ENCODE results near the gene TCAIM. TPM values are rescaled to one million over a fixed set of nuclear protein-coding genes. Genes with fewer than 3 reads are reported as not detected.
"Not testable (repeated sequence)": the region's sequence is repeated elsewhere in the genome, so short reads cannot be mapped to it uniquely, and the experiment has no call there.

TCAIM gene
- total RNA-seq, 1 donor from 2014 or later = 12.9 TPM

DNA sequence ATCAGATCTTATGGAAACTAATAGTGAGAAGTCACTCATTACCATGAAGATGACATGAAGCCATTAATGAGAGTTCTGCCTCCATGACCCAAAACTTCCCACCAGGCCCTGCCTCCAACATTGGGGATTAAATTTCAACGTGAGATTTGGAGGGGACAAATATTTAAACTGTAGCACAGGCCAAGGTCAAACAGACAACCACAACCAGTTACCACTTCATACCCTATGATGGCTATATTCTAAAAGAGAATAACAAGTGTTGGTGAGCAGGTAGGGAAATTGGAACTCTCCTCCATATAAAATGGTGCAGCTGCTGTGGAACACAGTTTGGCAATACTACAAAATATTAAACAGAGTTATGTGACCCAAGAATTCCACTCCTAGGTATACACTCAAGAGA, 36.9 kb downstream of the TCAIM start:
- H3K27me3 Mint-ChIP-seq = no peaks in the 10 kb centered on the region
- no peak overlapping the region for H3K4me3 Mint-ChIP-seq
- intact Hi-C loops (cut with micrococcal nuclease) = no loop called here
- TF ChIP-seq, protein P1, sequence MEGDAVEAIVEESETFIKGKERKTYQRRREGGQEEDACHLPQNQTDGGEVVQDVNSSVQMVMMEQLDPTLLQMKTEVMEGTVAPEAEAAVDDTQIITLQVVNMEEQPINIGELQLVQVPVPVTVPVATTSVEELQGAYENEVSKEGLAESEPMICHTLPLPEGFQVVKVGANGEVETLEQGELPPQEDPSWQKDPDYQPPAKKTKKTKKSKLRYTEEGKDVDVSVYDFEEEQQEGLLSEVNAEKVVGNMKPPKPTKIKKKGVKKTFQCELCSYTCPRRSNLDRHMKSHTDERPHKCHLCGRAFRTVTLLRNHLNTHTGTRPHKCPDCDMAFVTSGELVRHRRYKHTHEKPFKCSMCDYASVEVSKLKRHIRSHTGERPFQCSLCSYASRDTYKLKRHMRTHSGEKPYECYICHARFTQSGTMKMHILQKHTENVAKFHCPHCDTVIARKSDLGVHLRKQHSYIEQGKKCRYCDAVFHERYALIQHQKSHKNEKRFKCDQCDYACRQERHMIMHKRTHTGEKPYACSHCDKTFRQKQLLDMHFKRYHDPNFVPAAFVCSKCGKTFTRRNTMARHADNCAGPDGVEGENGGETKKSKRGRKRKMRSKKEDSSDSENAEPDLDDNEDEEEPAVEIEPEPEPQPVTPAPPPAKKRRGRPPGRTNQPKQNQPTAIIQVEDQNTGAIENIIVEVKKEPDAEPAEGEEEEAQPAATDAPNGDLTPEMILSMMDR (IDR thresholded peaks at IDR 0.05) = no peak
- peaks cover 10% of the 10 kb centered on the region for H3K36me3 Mint-ChIP-seq (ENCODE audit: low read depth)
- no peak for ATAC-seq (ENCODE audit: low read depth)
- H3K9me3 Mint-ChIP-seq = peaks cover 2% of the 10 kb centered on the region
- no peak overlapping the region for H3K27ac Mint-ChIP-seq
- CTCF ChIA-PET = no interaction called here
- no peaks in the 10 kb centered on the region for H3K4me1 Mint-ChIP-seq
- no peak for DNase-seq
- POLR2A ChIA-PET = no interaction called here

DNA sequence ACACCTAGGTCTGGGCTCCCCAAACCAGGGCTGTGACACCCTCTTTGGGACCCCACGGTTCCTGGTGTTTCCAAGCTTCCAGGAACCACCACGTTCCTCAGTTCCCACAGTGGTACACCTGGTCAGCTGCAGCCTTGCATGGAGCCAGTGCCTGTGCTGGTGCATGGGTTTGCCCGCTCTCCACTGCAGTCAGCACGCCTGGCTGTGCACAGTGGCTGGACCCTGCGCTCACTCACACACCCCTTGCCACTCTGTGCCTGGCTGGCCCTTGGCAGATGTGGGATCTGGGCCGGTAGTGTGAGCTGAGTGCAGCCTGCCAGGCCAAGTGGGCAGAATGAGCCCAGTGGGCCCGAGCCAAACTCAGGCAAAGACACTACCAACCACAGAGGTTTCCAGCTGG, 48.8 kb downstream of the TCAIM start:
- Mint-ChIP-seq H3K4me1 (no peaks in the 10 kb centered on the region), H3K27ac (no peak overlapping the region), H3K27me3 (no peaks in the 10 kb centered on the region), H3K9me3 (peaks cover 16% of the 10 kb centered on the region), H3K4me3 (no peak overlapping the region), H3K36me3 (ENCODE audit: low read depth) (peaks cover 2% of the 10 kb centered on the region)
- CTCF ChIA-PET = no interaction called here
- POLR2A ChIA-PET = no interaction called here
- DNase-seq = no peak
- intact Hi-C loops (cut with micrococcal nuclease) = no loop called here
- TF ChIP-seq, protein P1 (IDR thresholded peaks at IDR 0.05) = no peak
- no peak for ATAC-seq (ENCODE audit: low read depth)

DNA sequence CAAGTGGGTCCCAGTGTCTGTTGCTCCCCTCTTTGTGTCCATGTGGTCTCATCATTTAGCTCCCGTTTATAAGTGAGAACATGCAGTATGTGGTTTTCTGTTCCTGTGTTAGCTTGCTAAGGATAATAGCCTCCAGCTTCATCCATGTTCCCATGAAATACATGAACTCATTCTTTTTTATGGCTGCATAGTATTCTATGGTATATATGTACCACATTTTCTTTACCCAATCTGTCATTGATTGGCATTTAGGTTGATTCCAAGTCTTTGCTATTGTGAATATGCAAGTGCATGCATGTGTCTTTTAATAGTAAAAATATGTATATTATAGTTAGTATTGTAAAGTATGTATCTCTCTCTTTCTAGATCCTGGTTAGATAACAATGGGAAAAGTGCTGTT, 53.9 kb downstream of the TCAIM start:
- H3K4me1 Mint-ChIP-seq = no peaks in the 10 kb centered on the region
- ChIA-PET POLR2A (no interaction called here), CTCF (no interaction called here)
- no peak overlapping the region for H3K4me3 Mint-ChIP-seq
- peaks cover 5% of the 10 kb centered on the region for H3K36me3 Mint-ChIP-seq (ENCODE audit: low read depth)
- H3K9me3 Mint-ChIP-seq = peaks cover 3% of the 10 kb centered on the region
- DNase-seq = no peak
- intact Hi-C loops (cut with micrococcal nuclease) = no loop called here
- no peak overlapping the region for H3K27ac Mint-ChIP-seq
- no peak for ATAC-seq (ENCODE audit: low read depth)
- TF ChIP-seq, protein P1 (IDR thresholded peaks at IDR 0.05) = no peak
- no peaks in the 10 kb centered on the region for H3K27me3 Mint-ChIP-seq

DNA sequence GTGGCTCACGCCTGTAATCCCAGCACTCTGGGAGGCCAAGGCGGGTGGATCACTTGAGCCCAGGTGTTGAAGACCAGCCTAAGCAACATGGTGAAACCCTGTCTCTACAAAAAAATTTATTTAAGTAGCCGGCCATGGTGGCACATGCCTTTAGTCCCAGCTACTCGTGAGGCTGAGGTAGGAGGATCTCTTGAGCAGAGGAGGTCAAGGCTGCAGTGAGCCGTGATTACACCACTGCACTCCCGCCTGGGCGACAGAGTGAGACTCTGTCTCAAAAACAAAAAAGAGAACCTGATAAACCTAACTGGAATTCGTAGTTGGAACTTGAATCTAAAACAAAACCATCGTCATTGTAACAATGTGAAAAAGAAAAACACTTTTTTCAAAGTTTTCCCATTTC, 57.1 kb downstream of the TCAIM start:
- Mint-ChIP-seq H3K27ac (no peak overlapping the region), H3K4me3 (no peak overlapping the region), H3K4me1 (no peaks in the 10 kb centered on the region), H3K36me3 (ENCODE audit: low read depth) (peaks cover 9% of the 10 kb centered on the region), H3K9me3 (no peaks in the 10 kb centered on the region), H3K27me3 (no peaks in the 10 kb centered on the region)
- ChIA-PET CTCF (no interaction called here), POLR2A (no interaction called here)
- no peak for DNase-seq
- TF ChIP-seq, protein P1 (IDR thresholded peaks at IDR 0.05) = no peak
- intact Hi-C loops (cut with micrococcal nuclease) = no loop called here
- ATAC-seq (ENCODE audit: low read depth) = no peak

DNA sequence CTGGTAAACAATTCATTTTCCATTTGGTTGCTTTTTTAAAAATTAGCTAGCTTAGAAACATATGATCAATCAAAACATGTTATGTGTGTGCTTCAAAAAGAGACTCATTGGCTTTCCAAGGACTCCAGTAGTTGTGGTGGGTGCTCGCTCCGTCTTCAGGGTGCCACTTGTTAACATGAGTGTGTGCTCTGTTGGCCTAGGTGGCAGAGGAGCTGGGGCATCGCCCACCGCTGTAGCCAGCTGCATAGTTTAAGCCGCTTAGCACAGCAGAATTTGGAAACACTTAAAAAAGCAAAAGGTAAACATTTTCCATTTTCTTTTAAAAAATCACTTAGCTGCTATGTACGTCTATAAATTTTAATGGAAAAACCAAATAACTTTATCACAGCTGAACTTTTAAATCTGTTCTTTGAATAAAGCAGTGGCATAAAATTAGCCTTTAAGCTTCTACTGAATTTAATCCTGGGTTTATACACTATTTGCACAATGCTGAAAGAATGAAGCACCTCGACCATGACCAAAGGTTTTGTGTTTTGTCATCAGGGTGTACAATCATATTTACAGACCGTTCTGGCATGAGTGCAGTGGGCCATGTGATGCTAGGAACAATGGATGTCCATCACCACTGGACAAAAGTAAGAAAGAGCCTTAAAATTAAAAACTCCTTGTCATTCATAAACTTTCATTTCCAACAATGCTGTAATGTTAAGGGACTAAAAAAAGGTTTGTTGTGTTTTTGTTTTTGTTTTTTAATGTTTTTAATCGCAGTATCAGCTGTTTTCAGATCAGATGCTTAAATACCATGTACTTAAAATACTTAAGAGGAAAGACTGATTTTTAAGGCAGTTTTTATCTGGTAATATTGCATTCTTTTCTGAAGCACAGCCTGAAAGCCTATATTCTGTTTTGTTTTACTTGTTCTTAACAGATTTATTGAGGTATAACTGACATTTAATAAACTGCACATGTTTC, 57.9 kb downstream of the TCAIM start:
- Mint-ChIP-seq H3K27me3 (no peaks in the 10 kb centered on the region), H3K27ac (no peak overlapping the region), H3K36me3 (ENCODE audit: low read depth) (peaks cover 13% of the 10 kb centered on the region), H3K9me3 (no peaks in the 10 kb centered on the region), H3K4me3 (no peak overlapping the region), H3K4me1 (no peaks in the 10 kb centered on the region)
- DNase-seq (no peak), ATAC-seq (ENCODE audit: low read depth) (no peak)
- intact Hi-C loops (cut with micrococcal nuclease) = no loop called here
- ChIA-PET POLR2A (no interaction called here), CTCF (no interaction called here)
- TF ChIP-seq, protein P1 (IDR thresholded peaks at IDR 0.05) = no peak

DNA sequence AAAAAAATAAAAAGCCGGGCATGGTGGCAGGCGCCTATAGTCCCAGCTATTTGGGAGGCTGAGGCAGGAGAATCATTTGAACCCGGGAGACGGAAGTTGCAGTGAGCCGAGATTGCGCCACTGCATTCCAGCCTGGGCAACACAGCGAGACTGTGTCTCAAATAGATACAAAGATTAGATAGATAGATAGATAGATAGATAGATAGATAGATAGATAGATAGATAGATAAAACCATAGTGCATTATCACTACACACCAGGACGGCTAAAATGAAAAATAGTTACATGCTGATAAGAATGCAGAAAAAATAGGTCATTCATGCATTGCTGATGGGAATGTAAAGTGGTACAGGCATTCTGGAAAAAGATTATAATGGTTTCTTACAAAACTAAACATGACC, 59.7 kb downstream of the TCAIM start:
- intact Hi-C loops (cut with micrococcal nuclease) = not testable (repeated sequence)

More for the DNA sequence above, 59.7 kb downstream of the TCAIM start:
- H3K27me3 Mint-ChIP-seq; ATAC-seq (ENCODE audit: low read depth); H3K9me3 Mint-ChIP-seq; DNase-seq; H3K4me3 Mint-ChIP-seq; H3K27ac Mint-ChIP-seq; H3K4me1 Mint-ChIP-seq; POLR2A ChIA-PET: not testable (repeated sequence)
- H3K36me3 Mint-ChIP-seq (ENCODE audit: low read depth) = peaks cover 13% of the 10 kb centered on the region
- CTCF ChIA-PET = interaction anchor here (0.6 kb wide), 1 partner anchor 14 kb away, joined by 3 read pairs; no protein-coding TSS in a partner anchor
